ENCODE data around the gene CYSTM1.
"Not testable (repeated sequence)": the region's sequence is repeated elsewhere in the genome, so short reads cannot be mapped to it uniquely, and the experiment has no call there.

DNA sequence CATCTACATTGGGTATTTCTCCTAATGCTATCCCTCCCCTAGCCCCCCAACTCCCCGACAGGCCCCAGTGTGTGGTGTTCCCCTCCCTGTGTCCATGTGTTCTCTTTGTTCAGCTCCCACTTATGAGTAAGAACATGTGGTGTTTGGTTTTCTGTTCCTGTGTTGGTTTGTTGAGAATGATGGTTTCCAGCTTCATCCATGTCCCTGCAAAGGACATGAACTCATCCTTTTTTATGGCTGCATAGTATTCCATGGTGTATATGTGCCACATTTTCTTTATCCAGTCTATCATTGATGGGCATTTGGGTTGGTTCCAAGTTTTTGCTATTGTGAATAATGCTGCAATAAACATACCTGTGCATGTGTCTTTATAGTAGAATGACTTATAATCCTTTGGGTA lies 23.9 kb downstream of the CYSTM1 start:
- not testable (repeated sequence) for TF ChIP-seq CTCF, POLR2AphosphoS5, POLR2A, EP300 (IDR thresholded peaks at IDR 0.05)

Data from suprapubic skin (tissue), 4 donors.